ENCODE measurements around the gene MAGOH.
"Not testable (repeated sequence)": the region's sequence is repeated elsewhere in the genome, so short reads cannot be mapped to it uniquely, and the experiment has no call there.

- TF ChIP-seq CTCF (IDR thresholded peaks at IDR 0.05 in 2 of 3, conservative IDR thresholded peaks at IDR 0.05 in 1 of 3; ENCODE audit: control insufficient read depth in 2 of 3, extremely low read depth in 1 of 3, insufficient read depth in 1 of 3, low read depth in 3 of 3, low read length in 3 of 3); BACH1 (IDR thresholded peaks at IDR 0.05; ENCODE audit: borderline replicate concordance); CBFB (IDR thresholded peaks at IDR 0.05; ENCODE audit: low read depth); RB1 (IDR thresholded peaks at IDR 0.05; ENCODE audit: borderline replicate concordance); GABPA (IDR thresholded peaks at IDR 0.05; ENCODE audit: low read depth); NR2F1 (conservative IDR thresholded peaks at IDR 0.05); NBN (IDR thresholded peaks at IDR 0.05); EZH2 (IDR thresholded peaks at IDR 0.05; ENCODE audit: borderline replicate concordance, control insufficient read depth, low read depth, low read length); ZNF24 (IDR thresholded peaks at IDR 0.05); JUNB (IDR thresholded peaks at IDR 0.05): not testable (repeated sequence)
- TF ChIP-seq, protein P1, sequence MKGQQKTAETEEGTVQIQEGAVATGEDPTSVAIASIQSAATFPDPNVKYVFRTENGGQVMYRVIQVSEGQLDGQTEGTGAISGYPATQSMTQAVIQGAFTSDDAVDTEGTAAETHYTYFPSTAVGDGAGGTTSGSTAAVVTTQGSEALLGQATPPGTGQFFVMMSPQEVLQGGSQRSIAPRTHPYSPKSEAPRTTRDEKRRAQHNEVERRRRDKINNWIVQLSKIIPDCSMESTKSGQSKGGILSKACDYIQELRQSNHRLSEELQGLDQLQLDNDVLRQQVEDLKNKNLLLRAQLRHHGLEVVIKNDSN (IDR thresholded peaks at IDR 0.05; ENCODE audit: borderline replicate concordance, extremely low read length, insufficient read depth, low read depth, low read length) = not testable (repeated sequence)
Observed at GRCh38 chr1:53185955-53186297, 52.4 kb downstream of the MAGOH start.

All from GM12878 (cell line).